Coronary artery (tissue), 2 donors: ENCODE data around the gene DCTN5.
"Not testable (repeated sequence)": the region's sequence is repeated elsewhere in the genome, so short reads cannot be mapped to it uniquely, and the experiment has no call there.

ENCODE experiments used
- DNase-seq: peaks from one replicate; pipeline ENCODE4 v3.0.0-alpha.2; 2017; ENCODE audit warnings: low spot score
- H3K27ac ChIP-seq, 2 donors: fragments of 200-600 bp; sonication (generic); one replicate each; pipeline ENCODE4 v1.5.1; 2016 to 2019
- H3K4me3 ChIP-seq: fragments of 200-600 bp; sonication (generic); 2 replicates; pipeline ENCODE4 v1.5.1; 2016; ENCODE audit warnings: mild to moderate bottlenecking, moderate library complexity
- TF ChIP-seq, protein P1 (sequence below): fragments of 200-600 bp; sonication (generic); IDR thresholded peaks from one replicate; pipeline ENCODE4 v1.5.1; 2019; ENCODE audit warnings: antibody characterized with exemption

Gene DCTN5

DNA sequence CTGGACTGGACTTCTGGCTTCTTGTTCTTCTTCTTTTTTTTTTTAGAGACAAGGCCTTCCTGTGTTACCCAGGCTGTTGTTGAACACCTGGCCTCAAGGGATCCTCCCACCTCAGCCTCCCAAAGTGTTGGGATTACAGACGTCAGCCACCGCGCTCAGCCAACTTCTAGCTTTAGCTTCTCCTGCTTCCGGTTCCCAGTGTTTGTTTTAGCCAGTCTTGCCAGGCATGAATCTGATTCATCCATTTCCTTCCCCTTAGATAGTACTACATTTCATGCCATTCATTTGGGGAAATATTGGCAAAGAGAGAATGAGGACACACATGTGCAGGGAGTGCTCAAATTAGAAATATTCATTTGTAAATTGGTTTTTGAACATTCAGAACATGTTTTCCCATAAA, 33.1 kb upstream of the DCTN5 start:
- TF ChIP-seq, protein P1, sequence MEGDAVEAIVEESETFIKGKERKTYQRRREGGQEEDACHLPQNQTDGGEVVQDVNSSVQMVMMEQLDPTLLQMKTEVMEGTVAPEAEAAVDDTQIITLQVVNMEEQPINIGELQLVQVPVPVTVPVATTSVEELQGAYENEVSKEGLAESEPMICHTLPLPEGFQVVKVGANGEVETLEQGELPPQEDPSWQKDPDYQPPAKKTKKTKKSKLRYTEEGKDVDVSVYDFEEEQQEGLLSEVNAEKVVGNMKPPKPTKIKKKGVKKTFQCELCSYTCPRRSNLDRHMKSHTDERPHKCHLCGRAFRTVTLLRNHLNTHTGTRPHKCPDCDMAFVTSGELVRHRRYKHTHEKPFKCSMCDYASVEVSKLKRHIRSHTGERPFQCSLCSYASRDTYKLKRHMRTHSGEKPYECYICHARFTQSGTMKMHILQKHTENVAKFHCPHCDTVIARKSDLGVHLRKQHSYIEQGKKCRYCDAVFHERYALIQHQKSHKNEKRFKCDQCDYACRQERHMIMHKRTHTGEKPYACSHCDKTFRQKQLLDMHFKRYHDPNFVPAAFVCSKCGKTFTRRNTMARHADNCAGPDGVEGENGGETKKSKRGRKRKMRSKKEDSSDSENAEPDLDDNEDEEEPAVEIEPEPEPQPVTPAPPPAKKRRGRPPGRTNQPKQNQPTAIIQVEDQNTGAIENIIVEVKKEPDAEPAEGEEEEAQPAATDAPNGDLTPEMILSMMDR, result no peak
- DNase-seq, result no peak
- no peak overlapping the region for H3K27ac ChIP-seq
- H3K4me3 ChIP-seq, result no peak overlapping the region

DNA sequence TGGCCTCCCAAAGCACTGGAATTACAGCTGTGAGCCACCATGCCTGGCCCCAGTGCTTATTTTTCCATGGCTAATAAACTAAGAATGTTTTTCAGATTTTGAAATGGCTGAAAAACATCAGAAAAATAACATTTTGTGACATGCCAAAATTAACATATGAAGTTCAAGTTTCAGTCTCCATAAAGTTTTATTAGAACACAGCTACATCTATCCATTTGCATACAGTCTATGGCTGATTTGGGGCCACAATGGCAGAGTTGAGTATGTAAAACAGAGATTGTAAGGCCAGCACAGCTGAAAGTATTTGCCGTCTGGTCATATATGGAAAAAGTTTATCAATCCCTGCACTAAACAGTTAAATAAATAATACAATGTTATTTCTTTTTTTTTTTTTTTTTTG, 31.3 kb upstream of the DCTN5 start:
- TF ChIP-seq, protein P1, result no peak
- no peak for DNase-seq
- no peak overlapping the region for H3K4me3 ChIP-seq
- no peak overlapping the region for H3K27ac ChIP-seq

DNA sequence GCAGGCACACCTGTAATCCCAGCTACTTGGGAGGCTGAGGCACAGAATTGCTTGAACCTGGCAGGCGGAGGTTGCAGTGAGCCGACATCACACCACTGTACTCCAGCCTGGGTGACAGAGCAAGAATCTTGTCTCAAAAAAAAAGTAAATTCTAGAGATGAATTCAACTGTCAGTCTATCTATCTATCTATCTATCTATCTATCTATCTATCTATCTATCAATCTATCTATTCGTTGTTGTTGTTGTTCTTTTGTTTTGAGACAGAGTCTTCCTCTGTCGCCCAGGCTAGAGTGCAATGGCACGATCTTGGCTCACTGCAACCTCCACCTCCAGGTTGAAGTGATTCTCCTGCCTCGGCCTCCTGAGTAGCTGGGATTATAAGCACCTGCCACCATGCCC, 30.4 kb upstream of the DCTN5 start:
- H3K27ac ChIP-seq, DNase-seq, H3K4me3 ChIP-seq: not testable (repeated sequence)

DNA sequence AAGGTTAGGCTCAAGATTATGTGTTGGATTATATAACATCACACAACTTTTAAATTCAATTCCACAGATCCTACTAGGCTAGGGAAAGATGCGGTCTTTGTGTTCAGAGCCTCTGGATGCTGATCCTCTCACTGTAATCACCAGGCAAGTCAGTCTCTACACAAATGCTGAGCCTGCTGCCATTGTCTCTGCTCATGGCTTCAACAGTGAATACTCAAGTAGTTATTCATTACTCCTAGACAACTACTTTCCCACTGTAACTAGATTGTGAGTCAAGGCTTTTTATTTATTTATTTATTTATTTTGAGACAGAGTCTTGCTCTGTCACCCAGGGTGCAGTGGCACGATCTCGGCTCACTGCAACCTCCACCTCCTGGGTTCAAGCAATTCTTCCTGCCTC, 29.3 kb upstream of the DCTN5 start:
- no peak for DNase-seq
- TF ChIP-seq, protein P1, result no peak
- Histone ChIP-seq H3K4me3 (no peak overlapping the region), H3K27ac (no peak overlapping the region)

DNA sequence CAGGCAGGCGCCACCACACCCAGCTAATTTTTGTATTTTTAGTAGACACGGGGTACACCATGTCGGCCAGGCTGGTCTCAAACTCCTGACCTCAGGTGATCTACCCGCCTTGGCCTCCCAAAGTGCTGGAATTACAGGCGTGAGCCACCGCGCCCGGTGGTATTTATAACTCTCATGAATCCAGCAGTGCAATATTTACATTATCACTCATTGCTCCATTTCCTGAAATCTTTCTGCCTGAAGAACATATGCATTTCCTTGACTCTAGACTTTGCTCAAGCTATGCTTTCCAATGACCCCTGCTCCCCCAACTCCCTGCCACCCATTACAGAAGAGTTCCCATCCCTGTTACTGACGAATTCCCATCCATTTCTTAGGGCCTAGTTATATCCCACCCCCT, 25.5 kb upstream of the DCTN5 start:
- Histone ChIP-seq H3K27ac (no peak overlapping the region), H3K4me3 (no peak overlapping the region)
- TF ChIP-seq, protein P1, result no peak
- DNase-seq, result no peak

DNA sequence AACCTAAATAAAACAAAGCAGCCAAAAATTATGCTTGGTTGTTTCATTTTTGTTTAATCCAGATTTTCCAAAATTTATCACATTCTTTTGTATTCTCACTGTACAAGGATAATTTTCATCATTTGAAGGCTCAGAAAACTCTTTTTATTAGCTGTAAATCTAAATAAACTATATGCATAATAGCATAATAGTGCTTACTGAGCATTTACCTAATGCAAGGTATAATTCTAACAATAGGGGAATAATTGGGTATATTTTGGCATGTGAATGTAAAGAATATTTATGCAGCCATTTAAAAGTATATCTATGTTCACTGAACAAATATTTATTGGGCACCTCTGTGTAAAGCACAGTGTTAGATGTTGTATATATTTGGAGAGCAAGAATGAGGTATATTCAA, 17.2 kb upstream of the DCTN5 start:
- TF ChIP-seq, protein P1, result no peak
- no peak for DNase-seq
- Histone ChIP-seq H3K27ac (no peak overlapping the region), H3K4me3 (no peak overlapping the region)

DNA sequence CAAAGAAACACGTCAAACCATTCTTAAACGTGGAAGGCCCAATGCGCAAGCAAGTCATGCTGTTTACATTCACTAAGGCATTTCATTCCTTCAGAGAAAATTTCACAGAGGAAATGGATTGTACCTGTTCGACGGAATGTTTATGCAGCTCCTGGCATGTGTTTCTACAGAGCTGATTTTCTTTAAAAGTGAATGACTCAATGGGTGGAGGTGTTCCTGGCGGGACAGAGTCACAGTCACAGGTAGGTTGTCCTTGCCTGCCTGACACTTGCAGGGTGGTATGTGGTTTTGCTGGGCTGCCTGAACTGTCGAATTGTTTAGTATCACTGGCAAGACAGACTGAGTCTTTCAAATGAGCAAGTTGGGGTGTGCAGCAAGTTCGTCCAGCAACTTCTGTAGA, 11.8 kb upstream of the DCTN5 start:
- H3K27ac ChIP-seq, result no peak overlapping the region
- TF ChIP-seq, protein P1, result no peak
- no peak for DNase-seq
- H3K4me3 ChIP-seq, result no peak overlapping the region

DNA sequence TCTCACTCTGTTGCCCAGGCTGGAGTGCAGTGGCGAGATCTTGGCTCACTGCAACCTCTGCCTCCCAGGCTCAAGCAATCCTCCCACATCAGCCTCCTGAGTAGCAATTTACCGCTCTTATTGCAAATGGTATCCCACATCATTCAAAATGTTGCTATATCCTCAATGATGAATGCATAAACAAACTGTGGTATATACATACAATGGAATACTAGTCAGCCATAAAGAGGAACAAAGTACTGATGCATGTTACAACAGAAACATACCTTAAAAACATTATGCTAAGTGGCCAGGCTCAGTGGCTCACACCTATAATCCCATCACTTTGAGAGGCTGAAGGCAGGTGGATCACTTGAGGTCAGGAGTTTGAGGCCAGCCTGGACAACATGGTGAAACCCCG, 9.4 kb upstream of the DCTN5 start:
- DNase-seq, H3K27ac ChIP-seq, H3K4me3 ChIP-seq: not testable (repeated sequence)
